A549 treated with RU486 at 1 μM for 4 hours (cell line): ENCODE measurements around the gene FKBP7. TPM values are rescaled to one million over a fixed set of nuclear protein-coding genes. Genes with fewer than 3 reads are reported as not detected.

Experiments used
- total RNA-seq: library from RNA; stranded (reverse); fragments of 200-300 nt; extraction: Qiagen RNA extraction; gene quantifications from 5 replicates; pipeline ENCODE4 v1.2.3, GENCODE V29; 2022; ENCODE audit warnings: low read depth

The FKBP7 gene, protein sequence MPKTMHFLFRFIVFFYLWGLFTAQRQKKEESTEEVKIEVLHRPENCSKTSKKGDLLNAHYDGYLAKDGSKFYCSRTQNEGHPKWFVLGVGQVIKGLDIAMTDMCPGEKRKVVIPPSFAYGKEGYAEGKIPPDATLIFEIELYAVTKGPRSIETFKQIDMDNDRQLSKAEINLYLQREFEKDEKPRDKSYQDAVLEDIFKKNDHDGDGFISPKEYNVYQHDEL
- 7.2 to 13.6 TPM (median 11.1 TPM) in 5 replicates for total RNA-seq

DNA sequence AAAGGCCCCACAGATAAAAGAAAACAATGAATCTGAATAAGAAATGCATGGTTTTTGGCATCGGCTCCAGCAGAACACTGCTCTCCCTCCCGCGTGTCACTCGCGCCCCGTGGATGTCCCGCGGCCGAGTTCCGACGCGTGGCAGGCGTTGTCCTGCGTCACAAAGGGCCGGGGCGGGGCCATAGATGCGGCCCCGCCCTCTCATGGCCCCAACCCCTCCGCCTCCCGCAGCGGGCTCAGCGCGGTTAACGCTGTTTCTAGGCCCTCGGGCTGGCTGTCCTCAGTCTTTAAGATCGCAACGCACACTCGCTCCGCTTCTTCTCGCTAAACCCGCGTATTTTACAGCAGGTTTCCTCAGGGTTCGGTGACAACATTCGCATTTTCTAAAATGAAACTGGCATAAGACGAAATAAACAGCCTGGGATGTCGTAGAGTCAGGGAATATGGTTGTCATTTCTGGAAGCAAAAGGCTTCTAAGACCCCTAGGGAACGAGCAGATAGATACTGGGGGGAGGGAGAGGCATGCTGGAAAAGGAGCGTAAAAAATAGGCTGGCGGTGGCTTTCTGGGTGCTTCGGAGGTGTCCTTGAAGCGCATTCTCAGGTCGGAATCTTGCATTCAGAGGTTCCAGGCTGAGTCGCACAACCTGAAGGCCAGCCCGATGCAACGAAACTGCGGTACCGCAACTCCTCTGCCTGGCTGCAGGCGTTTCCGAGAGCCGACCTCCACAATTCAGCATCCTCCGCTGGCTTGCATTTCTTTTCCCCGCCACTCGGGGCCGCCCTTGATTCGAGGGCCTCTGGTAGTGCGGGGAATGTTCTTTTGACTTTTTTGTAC lies at the start of gene FKBP7:
Gene FKBP7 (minus strand): TSS at position 162 of the 836 bp plus-strand sequence. CDS start 101 bp downstream, at position 61.

GRCh38 chr2:178480227-178481181 lies 2.1 kb upstream of the FKBP7 start, which contains the start of gene PLEKHA3:
Gene PLEKHA3, plus strand, starts transcription at chr2:178480457. Its CDS starts 413 bp downstream, at chr2:178480870.

GRCh38 chr2:178450774-178451525 lies 27.4 kb downstream of the FKBP7 start, which contains the start of the genes PJVK and PRKRA:
Gene PJVK, plus strand, starts transcription at chr2:178451378. Its CDS starts 2,032 bp downstream, at chr2:178453410.
Gene PRKRA, minus strand, starts transcription at chr2:178451175. Its CDS starts 145 bp downstream, at chr2:178451030.

Other genes with a start within 250 kb of the FKBP7 start
- 23.7 to 34.3 TPM (median 30.3 TPM) in 5 replicates for gene PRKRA, start 27.4 kb downstream of the FKBP7 start, total RNA-seq
- gene PJVK, start 27.2 kb downstream of the FKBP7 start, total RNA-seq: 0.66 to 1.3 TPM (median 0.99 TPM) in 5 replicates
- gene PLEKHA3, start 1.9 kb upstream of the FKBP7 start, total RNA-seq: 8.8 to 18.7 TPM (median 17.0 TPM) in 5 replicates